HG02973 (cell line): Measurements from ENCODE around the gene DRC1.

Source experiments
- ATAC-seq: cut with Tn5 transposase; IDR thresholded peaks from one replicate; pipeline ENCODE4 v1.9.1; 2021; ENCODE audit warnings: moderate library complexity; ENCODE audit not compliant: unreplicated experiment

DRC1 gene

GRCh38 chr2:26396734-26397298 is 4.9 kb upstream of the DRC1 start:
- no peak for ATAC-seq

- ATAC-seq: no peak
These were observed 1.8 kb upstream of the DRC1 start for GRCh38 chr2:26399771-26400376.

- ATAC-seq: no peak
These were observed 997 bp upstream of the DRC1 start for GRCh38 chr2:26400723-26401122.

- ATAC-seq: no peak
These were observed 5.8 kb downstream of the DRC1 start for GRCh38 chr2:26407526-26407925.

GRCh38 chr2:26409785-26410184 is 8.1 kb downstream of the DRC1 start:
- no peak for ATAC-seq

- ATAC-seq: no peak
These were observed 9.1 kb downstream of the DRC1 start for GRCh38 chr2:26410764-26411243.

GRCh38 chr2:26411419-26411818 is 9.7 kb downstream of the DRC1 start:
- no peak for ATAC-seq

- ATAC-seq: no peak
These were observed 10.5 kb downstream of the DRC1 start for GRCh38 chr2:26412091-26412673.

GRCh38 chr2:26414311-26414710 is 12.6 kb downstream of the DRC1 start:
- no peak for ATAC-seq

GRCh38 chr2:26421961-26422360 is 20.2 kb downstream of the DRC1 start:
- no peak for ATAC-seq

GRCh38 chr2:26422947-26423629 is 21.4 kb downstream of the DRC1 start:
- ATAC-seq: no peak

GRCh38 chr2:26423750-26424149 is 22.0 kb downstream of the DRC1 start:
- no peak for ATAC-seq

- no peak for ATAC-seq
These were observed 22.5 kb downstream of the DRC1 start for GRCh38 chr2:26424221-26424620.

GRCh38 chr2:26428846-26429245 is 27.1 kb downstream of the DRC1 start:
- ATAC-seq: no peak

- no peak for ATAC-seq
These were observed 28.3 kb downstream of the DRC1 start for GRCh38 chr2:26429779-26430578.

- ATAC-seq: no peak
These were observed 29.1 kb downstream of the DRC1 start for GRCh38 chr2:26430826-26431225.

- ATAC-seq: no peak
These were observed 30.6 kb downstream of the DRC1 start for GRCh38 chr2:26432363-26432762.

GRCh38 chr2:26432859-26433258 is 31.1 kb downstream of the DRC1 start:
- no peak for ATAC-seq

- ATAC-seq: no peak
These were observed 33.4 kb downstream of the DRC1 start for GRCh38 chr2:26435106-26435505.

GRCh38 chr2:26438526-26438925 is 36.8 kb downstream of the DRC1 start:
- no peak for ATAC-seq

- no peak for ATAC-seq
These were observed 37.2 kb downstream of the DRC1 start for GRCh38 chr2:26438926-26439325.
